ENCODE results near the gene ELP6.
"Not testable (repeated sequence)": the region's sequence is repeated elsewhere in the genome, so short reads cannot be mapped to it uniquely, and the experiment has no call there.

Gene ELP6

DNA sequence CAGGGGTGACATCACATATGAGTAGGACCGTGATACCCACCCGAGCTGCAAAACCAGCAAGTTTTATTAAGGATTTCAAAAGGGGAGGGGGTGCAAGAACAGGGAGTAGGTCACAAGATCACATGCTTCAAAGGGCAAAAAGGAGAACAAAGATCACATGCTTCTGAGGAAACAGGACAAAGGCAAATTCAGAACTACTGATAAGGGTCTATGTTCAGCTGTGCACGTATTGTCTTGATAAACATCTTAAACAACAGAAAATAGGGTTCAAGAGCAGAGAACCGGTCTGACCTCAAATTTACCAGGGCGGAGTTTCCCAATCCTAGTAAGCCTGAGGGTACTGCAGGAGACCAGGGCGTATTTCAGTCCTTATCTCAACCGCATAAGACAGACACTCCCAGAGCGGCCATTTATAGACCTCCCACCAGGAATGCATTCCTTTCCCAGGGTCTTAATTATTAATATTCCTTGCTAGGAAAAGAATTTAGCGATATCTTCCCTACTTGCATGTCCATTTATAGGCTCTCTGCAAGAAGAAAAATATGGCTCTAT lies 53.9 kb downstream of the ELP6 start:
- H3K36me3 ChIP-seq (ENCODE audit: control insufficient read depth, insufficient read depth, low read length); H3K27ac ChIP-seq (ENCODE audit: low read depth, low read length, severe bottlenecking); H3K4me3 ChIP-seq (ENCODE audit: extremely low read depth, insufficient read depth, low read length, poor library complexity, severe bottlenecking); H3K9me3 ChIP-seq (ENCODE audit: control insufficient read depth, low read length); H3K4me1 ChIP-seq (ENCODE audit: control insufficient read depth, insufficient read depth, low read length, poor library complexity, severe bottlenecking): not testable (repeated sequence)
- WGBS, 2 experiments (ENCODE audit: insufficient coverage in 2 of 2), result 91 to 100% methylated on average over 3 to 7 of the region's 9 CpGs

DNA sequence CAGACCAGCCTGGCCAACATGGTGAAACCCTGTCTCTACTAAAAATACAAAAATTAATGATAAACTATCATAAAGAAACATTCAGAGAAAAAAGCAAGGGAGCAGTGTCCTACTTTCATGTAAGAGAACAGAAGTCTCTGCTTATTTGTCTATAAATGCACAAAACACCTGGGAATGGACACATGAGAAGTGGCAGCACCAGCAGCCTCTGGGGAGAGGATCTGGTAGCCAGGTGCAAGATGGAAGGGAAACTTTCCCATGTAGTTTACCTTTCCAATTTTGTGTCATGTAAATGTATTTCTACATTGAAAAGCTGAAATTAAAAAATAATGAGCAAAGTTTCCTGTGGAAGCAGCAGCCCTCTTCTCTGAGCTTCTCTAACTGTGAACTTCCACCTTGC lies 56.5 kb downstream of the ELP6 start:
- Histone ChIP-seq H3K27ac (ENCODE audit: low read depth, low read length, severe bottlenecking) (no peak overlapping the region), H3K36me3 (ENCODE audit: control insufficient read depth, insufficient read depth, low read length) (no peaks in the 10 kb centered on the region), H3K4me1 (ENCODE audit: control insufficient read depth, insufficient read depth, low read length, poor library complexity, severe bottlenecking) (no peaks in the 10 kb centered on the region), H3K4me3 (ENCODE audit: extremely low read depth, insufficient read depth, low read length, poor library complexity, severe bottlenecking) (no peak overlapping the region), H3K9me3 (ENCODE audit: control insufficient read depth, low read length) (peaks cover 5% of the 10 kb centered on the region)

- no peaks in the 10 kb centered on the region for H3K36me3 ChIP-seq (ENCODE audit: control insufficient read depth, insufficient read depth, low read length)
- peaks cover 5% of the 10 kb centered on the region for H3K9me3 ChIP-seq (ENCODE audit: control insufficient read depth, low read length)
- H3K4me3 ChIP-seq (ENCODE audit: extremely low read depth, insufficient read depth, low read length, poor library complexity, severe bottlenecking), result no peak overlapping the region
- no peaks in the 10 kb centered on the region for H3K4me1 ChIP-seq (ENCODE audit: control insufficient read depth, insufficient read depth, low read length, poor library complexity, severe bottlenecking)
- no peak overlapping the region for H3K27ac ChIP-seq (ENCODE audit: low read depth, low read length, severe bottlenecking)
- 100% methylated on average over 1 of the region's 3 CpGs; no CpG with 5 or more reads in 1 of the 2 experiments for WGBS, 2 experiments (ENCODE audit: insufficient coverage in 2 of 2)
Observed at GRCh38 chr3:47455806-47456452, 57.6 kb downstream of the ELP6 start.

- H3K4me1 ChIP-seq (ENCODE audit: control insufficient read depth, insufficient read depth, low read length, poor library complexity, severe bottlenecking), result no peaks in the 10 kb centered on the region
- no peaks in the 10 kb centered on the region for H3K36me3 ChIP-seq (ENCODE audit: control insufficient read depth, insufficient read depth, low read length)
- H3K27ac ChIP-seq (ENCODE audit: low read depth, low read length, severe bottlenecking), result no peak overlapping the region
- 69 to 70% methylated on average over 3 of the region's 4 CpGs for WGBS, 2 experiments (ENCODE audit: insufficient coverage in 2 of 2)
- H3K4me3 ChIP-seq (ENCODE audit: extremely low read depth, insufficient read depth, low read length, poor library complexity, severe bottlenecking), result no peak overlapping the region
- no peaks in the 10 kb centered on the region for H3K9me3 ChIP-seq (ENCODE audit: control insufficient read depth, low read length)
Observed at GRCh38 chr3:47452453-47453215, 60.9 kb downstream of the ELP6 start.
